Limb (tissue), 2 donors: ENCODE measurements around the gene LOXL3.

Experiments used
- DNase-seq, 2 donors: peaks; one replicate each; pipeline ENCODE4 v3.0.0-alpha.2; 2016; ENCODE audit errors: extremely low spot score in 2 of 2

LOXL3 gene

DNA sequence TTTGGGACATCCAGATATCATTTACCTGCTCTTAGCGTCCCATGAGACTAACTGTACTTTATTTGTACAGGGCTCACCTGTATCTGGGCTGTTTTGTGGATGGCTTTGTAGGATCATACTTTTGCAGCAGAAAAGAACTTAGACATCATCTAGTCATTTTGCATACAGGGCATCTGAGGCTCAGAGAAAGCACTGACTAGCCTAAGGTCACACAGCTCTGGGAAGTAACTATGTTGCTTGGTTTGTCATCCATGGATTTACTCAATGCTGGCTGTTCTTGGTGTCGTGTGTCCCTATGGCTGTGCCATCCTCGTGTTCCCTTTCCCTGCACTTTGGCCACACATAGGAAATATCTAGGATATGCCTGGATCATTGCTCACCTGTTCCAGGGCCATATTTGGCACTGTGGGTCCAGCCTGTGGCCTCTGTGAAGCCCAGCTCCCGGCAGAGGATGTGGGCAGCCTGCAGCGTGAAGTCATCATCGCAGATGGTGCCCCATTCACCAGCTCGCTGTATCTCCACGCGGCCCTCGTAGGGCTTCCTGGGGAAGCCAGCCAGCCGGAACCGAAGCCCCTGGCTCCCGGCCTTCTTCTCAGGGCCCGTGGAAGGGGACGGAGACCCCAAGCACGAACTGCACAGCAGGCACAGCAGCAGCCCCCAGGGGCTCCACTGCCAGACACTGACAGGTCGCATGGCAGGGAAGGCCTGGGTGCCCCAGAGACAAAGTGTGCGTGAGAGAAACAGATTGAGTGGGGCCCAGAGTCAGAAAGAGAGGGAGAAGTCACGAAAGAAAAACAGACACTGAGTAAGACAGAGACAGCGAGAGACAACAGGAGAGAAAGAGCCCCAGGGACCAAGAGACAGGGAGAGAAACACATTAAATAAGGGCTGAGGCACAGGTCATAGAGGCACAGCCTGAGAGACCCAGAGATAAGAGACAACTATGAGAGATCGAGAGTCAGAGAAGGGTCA lies 1.5 kb downstream of the LOXL3 start:
- DNase-seq: no peak

DNA sequence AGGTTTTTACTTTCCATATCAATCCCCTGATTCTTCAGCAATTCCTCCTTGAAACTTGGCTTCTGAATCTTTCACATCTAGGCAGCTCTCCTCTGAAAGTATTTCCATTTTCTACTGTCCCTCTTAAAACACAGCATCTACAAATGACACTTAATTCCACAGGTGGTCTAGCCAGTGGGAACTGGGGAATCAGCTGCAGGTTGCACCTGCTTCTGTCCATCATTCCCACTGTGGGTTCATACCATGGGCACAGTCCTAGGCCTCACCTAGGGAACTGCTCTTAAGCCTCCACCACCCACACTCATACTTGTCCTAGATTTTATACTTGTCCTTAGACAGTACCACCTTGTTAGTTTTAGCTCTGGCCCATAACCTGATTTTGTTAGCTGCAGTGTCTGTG lies 2.2 kb downstream of the LOXL3 start:
- DNase-seq: no peak

GRCh38 chr2:74550231-74550630 lies 3.5 kb downstream of the LOXL3 start:
- no peak for DNase-seq

DNA sequence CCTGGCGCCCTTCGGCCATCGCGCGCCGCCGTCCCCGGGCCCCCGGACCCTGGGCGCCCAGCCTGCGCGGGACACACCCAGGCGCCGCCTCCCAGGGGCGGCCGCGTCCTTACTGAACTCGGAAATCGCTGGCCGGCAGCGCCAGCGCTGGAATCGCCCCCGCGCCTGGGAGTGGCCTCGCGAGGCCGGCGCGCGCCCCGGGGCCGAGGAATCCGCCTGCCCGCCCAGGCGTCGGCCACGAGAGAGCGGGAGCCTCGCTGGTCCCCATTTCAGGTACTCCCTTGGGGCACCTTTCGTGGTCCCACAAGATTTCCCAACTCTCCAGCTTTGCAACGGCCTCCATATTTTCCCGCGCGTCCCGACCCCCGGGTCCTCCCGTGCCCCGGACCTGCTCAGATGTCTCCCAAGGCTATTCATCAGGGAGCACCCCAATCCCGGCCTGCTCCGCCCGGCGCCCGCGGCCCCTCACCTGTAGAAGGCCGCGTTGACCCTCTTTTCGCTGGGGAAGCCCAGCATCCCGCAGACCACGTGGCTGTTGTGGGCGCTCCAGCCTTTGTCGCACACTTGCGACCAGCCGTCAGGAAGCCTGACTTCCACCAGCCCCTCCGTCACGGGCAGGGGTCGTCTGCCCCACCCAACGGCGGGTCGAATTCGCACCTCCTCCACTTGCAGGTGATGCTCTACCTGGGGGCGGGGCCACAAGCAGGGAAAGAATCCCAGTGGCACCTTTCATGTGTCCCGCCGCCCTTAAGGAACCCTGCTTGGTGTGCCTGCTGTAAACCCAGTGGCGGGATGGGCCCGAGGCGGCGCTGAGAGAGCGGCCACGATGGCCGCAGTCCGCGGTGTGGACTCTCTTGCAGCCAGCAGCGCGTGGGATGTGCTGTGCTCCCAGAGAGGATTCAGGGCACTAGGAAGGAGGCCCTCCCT lies 4.6 kb downstream of the LOXL3 start:
- peak in 1 of 2 donors; percentile 67 for DNase-seq

- no peak for DNase-seq
These were observed 5.3 kb downstream of the LOXL3 start for GRCh38 chr2:74548285-74548899.

DNA sequence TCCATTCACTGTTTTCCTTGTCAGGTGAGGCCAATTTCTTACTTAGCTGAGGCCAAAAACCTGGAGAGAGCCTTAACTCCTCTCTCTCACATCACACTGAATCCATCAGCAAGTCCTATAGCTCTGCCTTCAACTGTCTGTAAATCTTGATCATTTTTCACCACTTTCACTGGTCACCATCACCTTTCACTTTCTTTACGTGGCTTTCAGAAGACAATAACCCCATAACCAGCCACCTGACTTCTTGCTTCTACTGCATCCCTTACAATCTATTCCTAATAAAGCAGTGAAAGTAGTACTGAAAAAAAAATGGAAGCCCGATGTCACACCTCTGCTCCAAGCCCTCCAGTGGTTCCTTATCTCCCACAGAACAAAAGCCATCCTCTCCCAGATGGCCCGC lies 7.7 kb downstream of the LOXL3 start:
- peak in 1 of 2 donors; percentile 3 for DNase-seq

- DNase-seq: no peak
These were observed 9.1 kb downstream of the LOXL3 start for GRCh38 chr2:74544634-74545033.

GRCh38 chr2:74542978-74543377 lies 10.8 kb downstream of the LOXL3 start:
- DNase-seq: no peak

DNA sequence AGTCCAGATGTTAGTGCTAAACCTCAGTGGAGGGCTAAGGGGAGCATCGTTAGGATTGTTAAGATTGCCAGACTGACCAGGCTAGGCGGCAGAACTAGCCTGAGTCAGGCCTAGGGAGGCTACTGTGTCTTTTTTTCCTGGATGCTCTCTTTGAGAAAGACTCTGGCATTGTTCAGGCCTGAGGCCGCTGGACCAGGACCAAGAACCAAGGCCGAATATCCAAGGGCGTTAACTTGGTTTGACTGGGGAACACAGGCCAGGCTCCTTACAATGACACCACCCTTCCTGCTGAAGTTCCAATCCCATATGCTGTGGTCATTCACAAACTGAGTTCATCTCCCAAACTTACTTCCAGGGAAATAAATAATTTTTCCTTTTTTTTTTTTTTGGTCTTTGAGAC lies 13.5 kb downstream of the LOXL3 start:
- DNase-seq: no peak

DNA sequence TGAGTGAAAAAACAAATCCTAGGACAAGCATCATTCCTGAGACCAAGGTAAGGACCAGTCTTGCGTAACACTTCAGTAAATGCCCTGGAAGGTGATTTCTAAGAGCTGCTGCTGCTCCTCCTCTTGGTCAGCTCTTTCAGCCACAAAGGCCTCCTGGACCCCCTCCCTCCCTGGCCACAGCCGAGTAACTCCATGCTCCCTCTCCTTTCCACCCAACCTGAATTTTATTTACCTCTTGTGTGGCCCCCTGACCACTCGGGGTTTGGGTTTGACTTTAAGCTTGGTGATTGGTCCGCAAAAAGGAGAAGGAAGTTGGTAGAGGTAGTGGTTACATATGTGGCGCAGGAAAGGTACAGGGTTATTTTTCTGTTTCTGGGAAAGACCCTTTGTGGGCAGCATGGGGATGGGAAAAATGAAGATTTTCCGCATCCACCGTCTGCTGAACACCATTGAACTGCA lies 14.8 kb downstream of the LOXL3 start:
- DNase-seq: no peak

DNA sequence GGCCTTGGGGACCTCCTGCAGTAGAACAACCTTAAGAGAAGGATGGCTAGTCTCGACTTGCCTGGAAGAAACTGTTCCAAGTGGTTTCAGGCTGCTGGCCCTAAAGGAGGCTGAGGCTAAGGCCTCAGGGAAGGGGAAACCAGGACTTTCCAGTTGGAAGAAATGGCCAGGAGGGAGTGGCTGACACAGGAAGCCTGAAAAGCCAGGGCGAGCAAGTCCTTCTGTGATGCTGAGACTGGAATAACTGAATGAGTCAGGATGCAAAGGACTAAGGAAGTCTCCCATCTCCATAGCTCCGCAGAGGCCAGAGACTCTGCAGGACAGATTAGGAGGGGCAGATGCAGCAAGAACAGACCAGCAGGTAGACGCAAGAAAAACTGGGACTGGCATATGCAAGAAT lies 16.6 kb downstream of the LOXL3 start:
- no peak for DNase-seq

GRCh38 chr2:74536166-74536950 lies 17.4 kb downstream of the LOXL3 start:
- DNase-seq: no peak

DNA sequence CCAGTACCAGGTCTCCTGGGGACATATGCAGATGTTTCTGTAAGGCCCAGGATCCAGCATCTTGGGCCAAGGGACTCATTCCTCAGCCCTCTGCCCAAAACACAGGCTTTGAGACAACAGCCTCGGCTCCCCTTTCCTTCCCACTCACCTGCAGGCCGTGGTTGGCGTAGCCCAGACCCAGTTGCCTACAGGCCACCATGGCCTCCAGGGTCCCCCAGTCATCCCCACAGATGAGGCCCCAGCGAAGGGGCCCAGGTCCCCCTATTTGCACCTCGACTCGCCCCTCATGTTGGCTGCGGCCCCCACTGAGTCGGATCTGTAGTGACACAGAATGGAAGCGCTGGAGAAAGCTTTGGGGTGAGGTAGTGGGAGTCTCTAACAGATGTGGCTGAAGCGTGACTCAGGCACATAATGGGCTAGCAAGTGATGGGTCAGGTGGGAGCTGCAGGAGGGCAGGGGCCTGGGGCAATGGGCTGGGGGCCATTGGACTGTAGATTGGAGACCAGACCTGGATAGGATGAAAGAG lies 18.2 kb downstream of the LOXL3 start:
- DNase-seq: no peak

DNA sequence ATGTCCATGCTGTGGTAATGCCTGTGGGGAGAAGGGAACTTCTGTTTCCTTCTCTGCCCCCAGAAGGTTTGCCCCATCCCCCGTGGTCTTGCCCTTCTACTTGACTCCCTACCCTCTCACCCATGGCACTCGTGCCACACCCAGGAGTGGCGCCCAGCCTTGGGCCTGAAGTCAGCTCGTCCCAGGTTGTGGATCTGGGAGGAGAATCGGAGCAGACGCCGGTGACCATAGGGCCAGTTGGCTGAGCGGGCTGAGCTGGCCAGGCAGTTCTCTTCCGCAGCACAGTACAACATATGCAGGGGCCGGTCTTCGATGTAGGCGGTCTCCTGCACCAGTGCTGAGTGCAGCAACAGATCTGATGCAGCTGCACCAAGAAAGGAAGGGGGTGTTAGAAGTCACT lies 19.3 kb downstream of the LOXL3 start:
- DNase-seq: no peak

GRCh38 chr2:74533464-74533863 lies 20.3 kb downstream of the LOXL3 start:
- no peak for DNase-seq

DNA sequence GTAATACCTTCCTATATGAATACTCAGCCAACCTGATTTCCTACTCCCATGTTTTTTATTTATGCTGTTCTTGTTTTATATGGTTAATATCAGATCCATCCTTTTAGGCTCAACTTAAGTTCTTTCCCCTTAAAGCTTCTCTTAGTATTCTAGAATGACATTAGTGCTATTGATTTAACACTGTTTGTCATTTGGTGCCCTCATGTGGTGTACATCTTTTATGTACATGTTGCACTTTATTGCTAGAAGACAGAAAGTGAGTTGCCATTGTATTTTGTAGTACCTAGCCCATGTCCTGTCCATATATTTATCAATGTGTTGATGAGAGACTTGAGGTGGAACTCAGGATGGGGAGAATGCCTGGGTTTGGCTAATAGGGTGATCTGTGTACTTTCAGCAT lies 21.5 kb downstream of the LOXL3 start:
- no peak for DNase-seq

DNA sequence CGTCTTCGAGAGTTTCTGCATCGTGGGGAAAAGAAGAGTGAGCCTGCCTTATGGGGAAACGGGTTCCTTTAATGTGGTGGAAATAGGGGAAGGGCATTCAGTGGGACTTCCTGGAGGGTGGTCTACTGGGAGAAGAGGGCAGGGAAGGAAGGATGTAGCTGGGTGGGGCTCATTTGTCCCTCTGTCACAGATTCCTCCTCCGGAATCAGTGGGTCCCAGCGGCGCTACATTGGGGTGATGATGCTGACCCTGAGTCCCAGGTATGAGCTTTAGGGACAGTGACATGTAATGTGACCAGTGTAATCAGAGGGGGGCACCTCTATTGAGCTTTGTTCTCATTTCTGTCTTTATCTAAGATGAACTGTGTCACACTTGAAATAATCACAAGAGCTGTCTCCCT lies 22.1 kb downstream of the LOXL3 start:
- DNase-seq: no peak

DNA sequence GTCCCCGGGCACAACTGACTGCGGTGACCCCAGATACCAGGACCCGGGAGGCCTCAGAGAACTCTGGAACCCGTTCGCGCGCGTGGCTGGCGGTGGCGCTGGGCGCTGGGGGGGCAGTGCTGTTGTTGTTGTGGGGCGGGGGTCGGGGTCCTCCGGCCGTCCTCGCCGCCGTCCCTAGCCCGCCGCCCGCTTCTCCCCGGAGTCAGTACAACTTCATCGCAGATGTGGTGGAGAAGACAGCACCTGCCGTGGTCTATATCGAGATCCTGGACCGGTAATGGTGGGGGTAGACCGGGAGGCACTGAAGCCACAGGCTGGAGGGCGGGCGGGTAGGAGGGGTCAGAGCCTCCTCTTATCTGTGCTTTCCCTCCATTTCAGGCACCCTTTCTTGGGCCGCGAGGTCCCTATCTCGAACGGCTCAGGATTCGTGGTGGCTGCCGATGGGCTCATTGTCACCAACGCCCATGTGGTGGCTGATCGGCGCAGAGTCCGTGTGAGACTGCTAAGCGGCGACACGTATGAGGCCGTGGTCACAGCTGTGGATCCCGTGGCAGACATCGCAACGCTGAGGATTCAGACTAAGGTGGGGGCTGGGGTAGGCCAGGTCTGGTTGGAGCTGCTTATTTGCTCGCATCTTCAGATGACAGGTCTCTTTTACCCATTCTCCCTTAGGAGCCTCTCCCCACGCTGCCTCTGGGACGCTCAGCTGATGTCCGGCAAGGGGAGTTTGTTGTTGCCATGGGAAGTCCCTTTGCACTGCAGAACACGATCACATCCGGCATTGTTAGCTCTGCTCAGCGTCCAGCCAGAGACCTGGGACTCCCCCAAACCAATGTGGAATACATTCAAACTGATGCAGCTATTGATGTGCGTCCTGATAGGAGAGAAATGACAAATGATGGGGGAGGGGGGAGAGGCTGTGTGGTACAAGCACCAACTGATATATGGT lies 23.2 kb downstream of the LOXL3 start:
- no peak for DNase-seq
